HG03135 (cell line): ENCODE data around the gene CAPZB.

Experiments used
- ATAC-seq: cut with Tn5 transposase; IDR thresholded peaks from one replicate; pipeline ENCODE4 v1.9.1; 2021; ENCODE audit warnings: mild to moderate bottlenecking, moderate library complexity; ENCODE audit not compliant: unreplicated experiment

Gene CAPZB

GRCh38 chr1:19371226-19372135 is 113.9 kb downstream of the CAPZB start:
- no peak for ATAC-seq

GRCh38 chr1:19370453-19371170 is 114.7 kb downstream of the CAPZB start:
- no peak for ATAC-seq

- ATAC-seq = no peak
These were observed 115.8 kb downstream of the CAPZB start for GRCh38 chr1:19369396-19370090.

DNA sequence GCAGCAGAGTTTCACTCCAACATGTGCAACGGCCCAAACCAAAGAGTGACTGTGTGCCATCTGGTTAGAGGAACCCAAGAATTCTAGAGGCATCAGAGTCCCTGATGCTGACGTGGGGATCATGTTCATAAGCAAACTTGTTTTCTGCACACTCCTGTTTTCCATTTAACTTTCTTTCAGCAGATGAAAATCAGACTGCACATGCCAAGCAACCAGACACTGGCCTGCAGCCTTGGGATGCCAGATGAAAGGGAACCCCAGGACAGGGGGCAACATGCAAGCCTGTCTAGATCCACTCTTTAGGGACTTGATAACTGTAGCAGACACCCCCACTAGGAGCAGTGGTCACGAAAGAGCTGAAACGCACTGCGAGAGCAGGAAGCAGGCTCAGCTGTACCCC is 116.4 kb downstream of the CAPZB start:
- ATAC-seq = no peak

GRCh38 chr1:19368050-19368449 is 117.3 kb downstream of the CAPZB start:
- no peak for ATAC-seq

DNA sequence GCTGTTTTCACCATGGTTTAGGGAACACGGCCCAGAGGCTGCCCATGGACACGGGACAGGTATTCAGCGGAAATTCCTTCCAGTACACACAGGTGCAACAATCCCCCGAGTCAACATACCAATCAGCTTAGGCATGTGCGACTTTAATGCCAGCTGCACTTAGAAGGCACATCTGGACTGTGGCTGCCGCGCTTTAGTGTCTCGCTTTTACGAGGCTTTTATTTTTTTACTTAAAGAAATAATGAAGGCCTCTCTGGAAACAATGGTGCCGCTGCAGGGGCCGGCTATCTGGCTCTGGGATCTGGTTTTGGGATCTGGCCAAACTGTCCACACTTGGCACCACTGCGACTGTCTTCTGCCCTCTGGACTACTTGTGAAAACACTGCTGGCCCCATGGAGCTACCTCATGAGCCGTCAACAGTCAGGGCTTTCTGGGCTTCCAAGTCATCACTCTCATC is 117.7 kb downstream of the CAPZB start:
- ATAC-seq = no peak

DNA sequence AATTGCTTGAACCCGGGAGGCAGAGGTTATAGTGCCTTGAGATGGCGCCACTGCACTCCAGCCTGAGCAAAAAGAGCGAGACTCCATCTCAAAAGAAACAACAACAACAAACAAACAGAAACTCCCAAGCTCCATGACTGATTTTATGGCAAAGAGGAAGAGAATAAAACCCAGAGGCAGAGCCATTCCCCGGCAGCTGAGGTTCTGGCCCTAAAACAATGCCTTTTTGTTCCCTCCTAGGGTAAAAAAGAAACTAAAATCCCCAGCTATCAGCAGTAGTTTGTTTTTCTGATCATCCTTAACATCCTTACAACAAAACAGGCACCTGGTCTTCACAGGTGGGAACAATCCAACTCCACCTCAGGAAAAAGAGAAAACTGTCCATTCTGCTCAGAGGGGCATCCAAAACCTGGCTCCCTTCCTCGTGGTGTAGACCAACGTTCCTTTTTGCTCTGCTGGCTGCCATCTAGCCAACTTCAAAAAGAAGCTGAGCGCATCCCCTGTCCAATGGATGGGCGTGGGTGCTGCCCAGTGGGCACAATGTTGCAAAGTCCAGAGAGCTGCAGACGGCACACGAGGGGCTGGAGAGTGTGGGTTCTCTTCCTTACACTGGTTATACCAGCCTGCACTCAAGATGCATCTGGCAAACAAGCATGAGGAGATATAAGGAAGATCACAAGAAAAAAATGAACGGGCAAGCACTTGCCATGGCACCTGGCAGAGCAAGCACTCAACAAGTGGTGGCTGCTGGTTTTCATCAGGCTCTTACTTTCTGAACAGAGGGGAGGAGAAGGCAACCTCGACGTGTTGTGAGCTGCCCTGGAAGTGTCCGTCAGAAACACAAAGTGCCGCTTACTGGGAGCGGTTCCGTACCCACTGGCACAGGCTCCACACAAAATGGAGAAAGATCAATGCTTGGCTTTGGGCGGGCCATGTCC is 118.5 kb downstream of the CAPZB start:
- no peak for ATAC-seq

- ATAC-seq = no peak
These were observed 119.6 kb downstream of the CAPZB start for GRCh38 chr1:19365721-19366120.

GRCh38 chr1:19363536-19364152 is 121.7 kb downstream of the CAPZB start:
- ATAC-seq = no peak

DNA sequence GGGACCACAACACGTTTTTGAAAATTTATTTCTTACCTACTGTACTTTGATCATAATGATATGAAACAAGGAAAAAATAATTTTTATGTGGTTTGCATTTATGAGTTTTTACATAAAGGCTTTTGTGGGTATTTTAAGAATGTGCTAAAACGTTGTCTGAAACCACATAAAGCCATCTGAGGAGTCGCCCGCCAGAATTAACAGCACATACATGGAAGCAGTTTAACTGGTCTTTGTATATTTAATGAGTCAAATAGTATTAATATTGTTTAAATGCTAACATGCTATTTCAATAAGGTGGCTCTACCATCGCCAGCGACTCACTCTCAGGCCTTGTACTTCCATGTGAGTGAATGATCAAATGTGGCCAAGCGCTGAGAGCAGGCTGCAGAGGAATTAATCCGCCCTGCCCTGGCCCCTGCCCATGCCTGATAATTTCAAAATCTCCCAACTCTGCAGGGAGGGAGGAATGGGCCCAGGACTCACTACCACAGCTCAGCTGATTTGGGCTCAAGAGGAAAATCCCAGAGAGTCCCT is 123.7 kb downstream of the CAPZB start:
- ATAC-seq = no peak

GRCh38 chr1:19360843-19361610 is 124.3 kb downstream of the CAPZB start:
- no peak for ATAC-seq

DNA sequence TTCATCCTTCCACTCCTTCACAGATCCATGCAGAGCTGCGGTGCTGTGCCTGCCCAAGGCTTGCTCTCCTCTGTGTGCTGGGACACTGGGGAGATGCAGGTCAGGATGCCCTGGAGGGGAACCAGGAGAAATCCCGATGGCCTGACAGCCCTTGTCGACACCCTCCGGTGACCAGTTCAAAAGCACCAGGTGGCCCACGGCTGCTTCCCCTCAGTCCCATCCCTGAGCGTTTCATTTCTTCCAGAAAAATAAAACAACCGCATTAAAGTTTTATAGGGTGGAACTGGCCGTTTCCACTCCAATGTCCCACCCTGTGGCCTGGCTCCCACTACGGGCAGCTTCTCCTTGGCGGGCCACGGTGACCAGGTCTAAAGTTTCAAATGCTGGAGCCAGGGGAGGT is 124.9 kb downstream of the CAPZB start:
- ATAC-seq = no peak

GRCh38 chr1:19360016-19360415 is 125.3 kb downstream of the CAPZB start:
- ATAC-seq = no peak

- ATAC-seq = no peak
These were observed 126.0 kb downstream of the CAPZB start for GRCh38 chr1:19359357-19359756.

DNA sequence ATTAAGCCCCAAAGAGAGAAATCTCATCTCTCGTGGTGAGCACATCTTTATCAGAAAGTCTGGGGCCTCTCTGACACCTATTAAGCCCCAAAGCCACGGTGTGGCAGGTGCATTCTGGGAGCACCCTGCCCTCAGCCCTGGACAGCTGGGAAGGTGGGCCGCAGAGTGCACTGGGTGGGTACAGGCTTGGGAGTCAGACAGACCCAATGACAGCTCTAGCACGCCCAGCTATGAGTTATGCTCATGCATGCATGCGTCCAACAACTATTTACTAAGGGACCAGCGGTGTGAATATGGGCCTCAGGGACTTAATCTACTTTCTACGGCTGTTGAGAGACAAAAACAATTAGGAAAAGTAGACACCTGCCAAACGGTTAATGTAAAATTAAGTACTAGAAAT is 126.6 kb downstream of the CAPZB start:
- ATAC-seq = no peak

DNA sequence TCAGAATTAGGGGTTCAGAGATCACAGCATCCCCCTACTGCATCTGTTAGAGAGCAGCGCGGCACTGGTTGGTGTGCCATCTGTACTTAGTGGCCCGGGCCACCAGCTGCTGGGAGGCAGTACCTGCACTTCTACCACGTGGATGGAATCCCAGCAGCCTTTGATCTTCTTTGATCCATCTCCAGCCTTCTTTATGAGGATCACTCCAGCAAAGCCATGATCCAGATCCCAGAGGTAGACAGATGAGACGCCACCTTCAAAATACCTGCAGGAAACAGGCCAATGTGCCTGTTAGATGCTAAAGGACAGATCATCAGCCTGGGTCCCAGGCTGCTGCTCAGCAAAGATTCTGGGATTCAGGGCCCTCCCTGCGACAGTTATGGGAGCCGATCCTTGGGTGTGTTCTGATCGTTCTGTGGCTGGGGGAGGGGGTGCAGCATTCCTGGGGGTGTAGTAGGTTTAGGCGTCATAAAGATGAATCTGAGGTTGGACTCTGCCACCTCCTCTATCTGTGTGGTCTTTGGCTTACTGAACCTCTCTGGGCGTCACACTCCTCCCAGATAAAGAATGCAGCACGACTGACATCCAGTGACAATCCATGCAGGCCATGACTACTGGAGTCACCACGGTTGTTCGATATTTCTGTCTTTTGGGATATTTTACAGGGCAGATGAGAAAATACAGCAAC is 127.9 kb downstream of the CAPZB start:
- ATAC-seq = no peak

DNA sequence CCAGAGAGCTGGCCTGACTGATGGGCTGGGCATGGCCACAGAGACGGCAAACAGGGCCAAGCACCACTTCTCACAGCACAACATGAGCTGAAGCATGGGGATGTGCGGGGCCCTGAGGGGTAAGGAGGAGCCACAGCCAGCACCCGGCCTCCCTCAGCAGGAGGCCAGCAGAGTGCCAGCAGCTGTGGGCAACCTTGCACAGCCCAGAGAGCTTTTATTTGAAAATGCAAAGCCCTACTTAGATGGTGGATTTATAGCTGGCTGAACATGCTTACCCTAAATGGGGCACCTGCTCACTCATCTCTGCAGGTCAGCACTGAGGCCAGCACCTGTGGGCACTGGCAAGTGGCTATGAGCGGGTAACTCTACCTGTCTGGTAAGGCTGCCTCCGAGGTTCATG is 129.1 kb downstream of the CAPZB start:
- ATAC-seq = no peak

GRCh38 chr1:19354531-19354981 is 130.8 kb downstream of the CAPZB start:
- ATAC-seq = no peak
